GM19455 (cell line): ENCODE measurements around the gene SPTY2D1.
"Not testable (repeated sequence)": the region's sequence is repeated elsewhere in the genome, so short reads cannot be mapped to it uniquely, and the experiment has no call there.

Experiments used
- ATAC-seq: cut with Tn5 transposase; IDR thresholded peaks from one replicate; pipeline ENCODE4 v1.9.1; 2021; ENCODE audit not compliant: unreplicated experiment

SPTY2D1 gene

GRCh38 chr11:18634140-18635032 is at the start of gene SPTY2D1:
Gene SPTY2D1 (minus strand): TSS chr11:18634342. CDS start chr11:18634257, 85 bp downstream.
- ATAC-seq: peak; percentile 95

- ATAC-seq: no peak
Observed at GRCh38 chr11:18682466-18682865, 48.3 kb upstream of the SPTY2D1 start.

- ATAC-seq: not testable (repeated sequence)
Observed at GRCh38 chr11:18681949-18682348, 47.8 kb upstream of the SPTY2D1 start.

GRCh38 chr11:18677560-18677959 is 43.4 kb upstream of the SPTY2D1 start:
- ATAC-seq: no peak

GRCh38 chr11:18676803-18677202 is 42.7 kb upstream of the SPTY2D1 start:
- no peak for ATAC-seq

GRCh38 chr11:18672209-18672608 is 38.1 kb upstream of the SPTY2D1 start:
- ATAC-seq: not testable (repeated sequence)

GRCh38 chr11:18671246-18671645 is 37.1 kb upstream of the SPTY2D1 start:
- ATAC-seq: no peak

GRCh38 chr11:18669711-18670110 is 35.6 kb upstream of the SPTY2D1 start:
- ATAC-seq: no peak

- no peak for ATAC-seq
Observed at GRCh38 chr11:18669219-18669596, 35.1 kb upstream of the SPTY2D1 start.

- no peak for ATAC-seq
Observed at GRCh38 chr11:18668131-18668530, 34.0 kb upstream of the SPTY2D1 start.

GRCh38 chr11:18665353-18665872 is 31.3 kb upstream of the SPTY2D1 start:
- not testable (repeated sequence) for ATAC-seq

GRCh38 chr11:18657673-18658072 is 23.5 kb upstream of the SPTY2D1 start:
- ATAC-seq: no peak

GRCh38 chr11:18650859-18651557 is 16.9 kb upstream of the SPTY2D1 start:
- ATAC-seq: peak; percentile 83

- peak; percentile 29 for ATAC-seq
Observed at GRCh38 chr11:18650353-18650752, 16.2 kb upstream of the SPTY2D1 start.

- ATAC-seq: not testable (repeated sequence)
Observed at GRCh38 chr11:18643034-18643433, 8.9 kb upstream of the SPTY2D1 start.

GRCh38 chr11:18641677-18642076 is 7.5 kb upstream of the SPTY2D1 start:
- ATAC-seq: no peak

- ATAC-seq: peak; percentile 49
Observed at GRCh38 chr11:18633256-18634139, 644 bp downstream of the SPTY2D1 start.

GRCh38 chr11:18632841-18633240 is 1.3 kb downstream of the SPTY2D1 start:
- no peak for ATAC-seq

- no peak for ATAC-seq
Observed at GRCh38 chr11:18624161-18624560, 10.0 kb downstream of the SPTY2D1 start.

- ATAC-seq: no peak
Observed at GRCh38 chr11:18623707-18624106, 10.4 kb downstream of the SPTY2D1 start.
